Brain pericyte (primary cell): ENCODE results near the gene BAZ2B.

Experiments
- DNase-seq: peaks from one replicate; pipeline ENCODE4 v3.0.0-alpha.2; 2012; ENCODE audit warnings: low read depth, low spot score

Gene BAZ2B

GRCh38 chr2:159462961-159463360 is 153.4 kb downstream of the BAZ2B start:
- DNase-seq, result no peak

DNA sequence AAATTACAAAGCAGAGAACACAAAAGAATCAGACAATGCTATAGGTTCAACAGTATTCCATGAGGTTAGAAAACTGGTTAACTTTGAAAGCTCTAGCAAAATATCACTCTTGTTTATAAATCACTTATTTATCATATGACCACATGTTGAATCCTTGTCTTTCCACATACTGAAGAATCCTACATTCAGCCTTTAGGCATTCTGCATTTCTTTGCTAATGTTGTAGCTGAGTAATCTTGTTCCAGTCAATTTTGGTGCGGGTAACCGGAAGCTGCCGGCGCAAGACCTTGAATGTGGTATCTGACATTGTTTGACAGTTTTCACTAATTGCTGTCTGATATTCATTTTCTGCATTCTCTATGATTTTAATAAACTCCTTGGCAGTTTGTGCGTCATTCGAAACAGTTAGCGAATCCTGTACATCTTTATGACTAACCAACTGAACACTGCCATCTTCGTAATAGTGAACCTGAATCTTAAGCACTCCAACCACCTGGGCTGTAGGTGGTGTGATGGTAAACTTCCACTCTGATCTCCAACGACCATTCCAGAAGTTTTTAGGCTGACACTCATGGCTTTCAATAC is 154.1 kb downstream of the BAZ2B start:
- no peak for DNase-seq

DNA sequence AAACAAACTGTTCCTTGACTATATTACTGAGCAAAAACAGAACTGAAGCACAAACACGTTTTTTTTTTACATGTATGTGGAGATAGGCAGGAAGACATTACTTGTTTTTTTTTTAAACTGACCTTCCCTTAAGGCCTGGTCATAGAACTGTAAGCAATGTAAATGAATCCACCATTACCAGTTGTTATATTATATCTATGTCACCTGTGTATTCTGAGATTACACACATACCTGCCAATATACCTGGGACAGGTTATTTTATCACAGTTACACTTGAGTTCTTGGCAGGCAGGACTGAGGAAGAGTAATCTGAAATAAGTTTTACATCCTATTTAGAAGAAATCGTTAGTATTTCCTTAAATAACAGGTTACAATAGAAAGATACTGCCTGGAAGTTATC is 155.3 kb downstream of the BAZ2B start:
- DNase-seq, result no peak

DNA sequence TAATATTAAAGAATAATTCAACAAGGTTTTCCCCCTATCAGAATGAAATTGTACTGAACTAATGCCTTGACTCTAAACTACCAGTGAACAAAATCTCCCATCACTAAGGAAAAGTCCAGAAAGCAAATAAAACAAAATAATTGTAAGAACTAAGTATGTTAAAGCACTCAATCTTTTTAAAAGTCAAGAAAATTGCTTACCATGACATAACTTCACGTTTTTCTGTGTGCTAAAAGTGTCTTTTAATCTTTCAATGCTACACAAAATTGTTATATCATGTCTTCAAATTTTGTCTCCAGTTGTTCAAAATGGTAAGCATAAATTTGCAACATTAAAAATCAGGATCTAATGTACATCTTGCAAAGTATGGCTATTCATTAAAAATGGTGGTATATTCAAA is 156.1 kb downstream of the BAZ2B start:
- DNase-seq, result no peak

GRCh38 chr2:159459279-159459678 is 157.1 kb downstream of the BAZ2B start:
- no peak for DNase-seq

DNA sequence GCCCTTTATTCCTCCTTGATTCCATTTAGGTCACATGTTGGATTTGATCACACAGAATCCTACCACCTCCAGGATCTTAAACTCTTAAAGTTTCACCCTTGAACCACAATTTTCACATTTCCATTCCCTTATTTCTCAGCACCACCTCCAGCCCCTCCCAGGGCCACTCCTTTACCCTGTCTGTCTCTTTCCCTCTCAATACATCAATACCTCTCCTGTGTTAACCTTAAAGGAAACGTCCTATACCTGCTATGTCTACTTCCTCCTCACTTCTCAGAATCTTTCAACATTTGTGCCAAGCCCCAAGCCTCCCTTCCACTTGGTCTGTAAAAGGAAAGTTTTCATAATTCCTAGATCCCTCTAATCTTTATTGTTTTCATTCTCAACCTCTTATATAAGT is 158.8 kb downstream of the BAZ2B start:
- no peak for DNase-seq

DNA sequence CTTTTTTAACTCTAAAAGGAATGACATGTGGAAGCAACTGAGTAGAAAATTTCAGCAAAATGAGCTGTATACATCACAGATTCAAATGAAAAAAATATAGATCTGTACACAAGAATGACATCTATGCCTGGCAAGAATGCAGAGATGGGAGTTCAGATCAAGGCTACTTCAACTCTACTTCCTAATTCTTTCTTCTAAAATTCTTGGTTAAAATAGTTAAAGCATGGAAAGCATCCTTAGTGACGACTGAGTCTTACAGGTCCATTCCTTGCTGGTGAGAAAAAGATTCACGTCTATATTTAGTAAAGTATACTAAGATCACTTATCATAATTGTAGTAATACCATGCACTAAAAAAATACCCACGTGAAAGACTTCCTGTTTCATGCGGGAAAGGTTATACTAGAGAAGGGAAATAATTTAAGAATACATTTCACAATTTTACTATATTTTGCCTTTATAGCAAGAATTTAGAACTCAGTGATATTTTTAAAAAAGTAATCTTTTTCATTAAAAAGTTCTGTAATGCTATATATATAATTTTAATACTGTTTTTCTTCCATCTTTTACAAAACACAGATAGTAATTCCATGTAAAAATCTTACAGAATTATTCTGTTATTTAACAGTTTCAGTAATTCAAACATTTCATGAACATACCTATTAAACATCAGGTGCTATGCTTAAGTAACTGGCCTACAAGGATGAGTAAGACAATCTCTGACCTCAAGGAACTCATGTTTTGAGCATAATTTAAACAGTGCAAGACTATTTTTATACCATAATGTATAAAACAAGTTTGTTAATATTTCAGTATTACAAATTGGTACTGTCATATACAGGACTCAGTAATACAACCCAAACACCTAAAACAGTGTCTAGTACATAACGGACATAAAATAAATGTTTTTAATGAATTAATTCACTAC is 159.6 kb downstream of the BAZ2B start:
- DNase-seq, result no peak

GRCh38 chr2:159455330-159455918 is 160.9 kb downstream of the BAZ2B start:
- DNase-seq, result no peak

DNA sequence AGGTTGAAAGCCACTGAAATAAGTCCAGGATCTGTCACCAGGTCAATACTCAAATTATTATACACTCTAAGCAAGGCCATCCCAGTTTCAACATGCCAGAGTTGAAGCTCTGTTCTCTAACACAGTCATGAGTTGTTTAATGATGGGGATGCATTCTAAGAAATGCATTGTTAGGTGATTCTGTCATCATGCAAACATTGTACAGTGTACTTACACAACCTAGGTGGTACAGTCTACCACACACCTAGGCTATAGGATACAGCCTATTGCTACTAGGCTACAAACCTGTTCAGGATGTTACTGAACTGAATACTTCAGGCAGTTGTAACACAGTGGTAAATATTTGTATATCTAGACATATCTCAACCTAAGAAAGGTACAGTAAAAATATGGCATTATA is 162.2 kb downstream of the BAZ2B start:
- DNase-seq, result no peak

DNA sequence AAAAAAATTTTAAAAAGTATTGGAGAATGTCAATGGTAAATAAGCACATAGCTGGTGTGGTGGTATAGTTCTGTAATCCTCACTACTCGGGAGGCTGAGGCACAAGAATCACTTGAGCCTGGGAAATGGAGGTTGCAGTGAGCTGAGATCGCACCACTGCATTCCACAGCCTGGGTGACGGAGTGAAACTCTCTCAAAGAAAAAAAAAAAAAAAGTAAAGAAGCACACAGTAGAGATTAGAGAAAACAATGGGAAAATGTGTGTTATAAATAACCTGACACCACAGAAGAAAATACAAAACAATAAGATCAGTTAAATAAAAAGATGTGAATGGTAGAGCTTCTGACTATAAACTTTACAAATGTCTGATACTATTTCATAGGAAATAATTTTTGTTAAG is 166.2 kb downstream of the BAZ2B start:
- DNase-seq, result no peak

GRCh38 chr2:159449504-159450124 is 166.7 kb downstream of the BAZ2B start:
- no peak for DNase-seq

- no peak for DNase-seq
These were observed 169.5 kb downstream of the BAZ2B start for GRCh38 chr2:159446817-159447216.

DNA sequence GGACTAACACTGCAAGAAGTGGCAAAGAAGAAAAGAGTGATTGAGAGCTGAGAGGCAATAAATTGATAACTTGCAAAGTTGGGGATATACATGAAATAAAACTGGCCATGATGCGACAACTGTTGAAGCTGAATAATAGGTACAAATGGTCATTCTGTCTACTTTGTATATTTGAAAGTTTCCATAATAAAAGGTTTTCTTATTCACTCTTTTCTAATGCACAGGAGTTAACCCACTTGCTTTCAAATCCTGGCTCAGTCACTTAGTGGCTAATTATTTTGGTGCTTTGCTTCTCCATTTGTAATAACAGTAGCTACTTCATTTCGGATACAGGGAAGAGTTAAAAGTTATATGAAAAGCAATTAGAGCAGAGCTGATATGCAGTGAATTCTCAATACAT is 170.1 kb downstream of the BAZ2B start:
- no peak for DNase-seq

DNA sequence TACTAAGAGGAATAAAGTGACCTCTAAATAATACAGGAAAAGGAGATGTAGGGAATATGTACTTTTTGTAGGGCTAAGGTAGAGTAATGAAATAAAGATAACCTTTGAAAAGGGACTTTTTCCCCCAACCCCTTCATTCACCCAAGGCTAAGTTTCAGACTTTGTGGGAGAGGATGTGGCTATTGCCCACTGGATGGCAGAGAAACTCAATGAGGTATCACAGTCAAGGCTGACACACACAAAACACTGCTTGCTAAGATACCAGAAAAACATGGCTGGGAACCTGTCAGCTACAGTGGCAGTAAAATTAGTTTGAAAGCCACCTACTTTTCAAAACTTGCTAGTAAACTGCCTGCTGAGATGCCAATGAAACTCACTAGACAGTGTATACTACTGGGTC is 171.0 kb downstream of the BAZ2B start:
- no peak for DNase-seq

DNA sequence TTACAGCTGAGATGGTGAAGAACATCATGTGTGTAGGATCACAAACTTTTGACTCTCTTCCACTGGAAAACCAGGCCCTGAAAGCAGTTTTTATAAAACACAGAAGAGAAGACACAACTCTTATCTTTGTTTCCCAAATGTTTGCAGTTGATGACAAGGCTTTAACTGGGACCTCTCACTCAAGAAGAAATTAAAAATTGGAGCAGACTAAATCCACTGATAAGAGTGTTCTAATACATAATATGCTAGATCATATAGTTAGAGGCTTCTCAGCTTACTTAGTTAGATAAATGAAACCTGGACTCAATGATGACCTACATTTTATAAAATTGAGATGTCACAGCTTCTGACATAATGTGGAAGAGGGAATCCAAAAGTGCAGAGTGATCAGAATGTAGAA is 171.6 kb downstream of the BAZ2B start:
- DNase-seq, result no peak

GRCh38 chr2:159442159-159442852 is 174.0 kb downstream of the BAZ2B start:
- no peak for DNase-seq

DNA sequence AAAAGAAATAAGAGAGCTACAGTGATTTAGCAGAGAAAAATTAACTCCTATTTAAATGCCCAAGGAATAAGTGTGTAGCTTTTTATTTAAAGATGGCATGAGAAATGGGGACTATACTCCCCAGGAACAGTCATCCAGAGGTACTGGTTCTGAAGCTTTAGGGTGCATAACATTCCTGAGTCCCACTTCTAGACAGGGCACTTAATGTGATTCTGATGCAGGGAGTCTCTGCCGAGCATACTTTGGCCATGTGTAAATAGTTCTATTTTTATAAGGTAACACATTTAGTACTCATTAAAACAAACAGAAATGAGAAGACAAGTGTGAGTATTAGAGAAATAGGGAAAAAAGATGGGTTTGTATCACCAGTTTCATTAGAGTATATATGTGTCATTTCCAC is 175.2 kb downstream of the BAZ2B start:
- no peak for DNase-seq

DNA sequence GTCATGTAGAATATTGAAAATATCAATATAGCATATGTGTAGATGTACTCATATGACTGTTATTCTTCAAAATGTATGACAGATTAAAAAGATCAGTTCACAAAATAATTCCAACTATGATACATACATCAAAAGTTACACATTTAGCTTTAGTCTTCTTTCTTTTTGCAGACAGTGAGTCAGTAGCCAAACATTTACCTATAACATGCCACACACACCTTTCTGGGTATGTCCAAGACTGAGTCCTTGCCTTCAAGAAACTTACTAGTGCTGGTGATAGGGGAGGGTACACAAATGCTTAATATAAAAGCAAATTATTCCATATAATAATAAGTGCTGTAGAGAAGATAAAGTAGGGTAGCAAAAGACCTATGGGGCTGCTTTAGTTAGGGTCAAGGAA is 176.9 kb downstream of the BAZ2B start:
- no peak for DNase-seq

DNA sequence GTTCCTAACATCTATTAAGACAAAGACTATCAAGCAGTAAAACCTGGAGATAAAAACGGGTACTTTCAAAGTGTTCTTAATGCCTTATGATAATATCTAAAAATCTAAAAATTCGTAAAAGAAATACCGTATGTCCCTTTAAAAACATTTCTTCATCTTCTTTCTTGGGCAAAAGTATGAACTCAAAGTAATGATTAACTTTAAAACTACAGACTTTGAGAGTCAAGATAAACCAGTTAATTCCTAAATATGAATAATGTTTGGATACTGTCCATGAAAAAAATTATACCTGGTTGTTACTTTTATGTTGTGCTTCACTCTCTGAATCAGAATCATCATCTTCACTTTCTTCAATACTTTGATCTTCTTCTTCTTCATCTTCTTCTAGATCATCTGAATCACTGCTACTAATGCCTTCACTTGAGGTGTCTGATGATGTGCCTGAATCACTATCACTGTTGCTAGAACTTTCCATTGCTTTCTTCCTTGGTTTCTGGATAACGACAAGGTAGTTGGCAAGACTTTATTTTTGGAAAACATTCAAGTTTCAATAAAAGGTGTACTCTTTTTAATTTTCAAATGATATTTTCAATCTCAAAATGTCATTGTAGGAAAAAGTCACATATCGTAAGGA is 177.5 kb downstream of the BAZ2B start:
- DNase-seq, result no peak

DNA sequence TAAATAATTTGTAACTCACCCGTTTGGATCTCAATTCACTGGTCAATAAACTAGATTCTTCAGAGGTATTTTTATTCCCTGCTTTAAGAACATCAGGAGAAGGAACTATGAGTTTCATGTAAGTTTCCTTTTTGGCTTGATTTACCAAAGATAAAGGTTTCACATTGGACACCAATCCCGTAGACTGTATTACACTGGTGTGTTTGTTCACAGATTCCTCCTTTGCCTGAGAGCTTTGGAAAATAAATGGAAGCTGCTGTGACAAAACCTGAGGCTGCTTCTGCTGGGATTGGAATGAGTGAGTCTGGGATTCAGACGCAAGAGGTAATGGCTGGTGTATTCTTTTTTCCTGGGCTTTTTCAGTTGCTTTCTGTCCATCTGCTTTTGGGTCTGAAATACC is 178.1 kb downstream of the BAZ2B start:
- DNase-seq, result no peak

GRCh38 chr2:159432610-159433009 is 183.7 kb downstream of the BAZ2B start:
- DNase-seq, result no peak
